ENCODE measurements around the gene TLE5. TPM values are rescaled to one million over a fixed set of nuclear protein-coding genes. Genes with fewer than 3 reads are reported as not detected.

TLE5 gene
- total and polyA plus RNA-seq, 5 experiments from 2014 or later = 451 to 983 (median 924) TPM

DNA sequence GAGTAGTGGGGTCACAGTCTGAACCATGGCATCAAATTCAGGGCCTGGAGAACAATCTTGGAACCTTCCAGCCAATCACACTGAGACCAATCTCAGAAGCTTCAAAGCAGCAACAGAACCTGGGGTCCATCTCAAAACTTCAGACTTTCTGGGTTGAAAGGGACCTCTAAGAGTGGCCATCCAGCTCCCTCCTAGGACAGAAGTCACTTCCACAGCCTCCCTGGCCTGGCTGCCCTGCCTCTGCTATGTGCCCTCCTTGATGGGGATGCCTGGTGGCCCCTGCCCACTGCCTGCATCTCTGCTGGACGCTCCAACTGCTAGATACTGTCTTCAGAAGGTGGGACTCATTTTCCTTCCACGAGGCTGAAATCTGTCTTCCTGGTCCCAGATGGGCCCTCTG is 35.0 kb downstream of the TLE5 start:
- Mint-ChIP-seq H3K4me3 (peak overlapping the region; percentile 29 to 85 (median 76)), H3K9me3 (no peaks in the 10 kb centered on the region), H3K36me3 (no peaks in the 10 kb centered on the region), H3K27ac (peak overlapping the region in 6 of 10 donors; percentile 18 to 89 (median 66)), H3K4me1 (peaks cover 20 to 43% (median 30%) of the 10 kb centered on the region in 4 donors), H3K27me3 (peaks cover 0 to 11% (median 0%) of the 10 kb centered on the region in 5 donors)
- DNase-seq (no peak), ATAC-seq (no peak)
- POLR2A ChIA-PET = interaction anchor here (0.6 to 1.5 kb wide), 6 partner anchors 9 to 157 kb away, joined by 3 to 14 read pairs (median 6); no protein-coding TSS in a partner anchor

DNA sequence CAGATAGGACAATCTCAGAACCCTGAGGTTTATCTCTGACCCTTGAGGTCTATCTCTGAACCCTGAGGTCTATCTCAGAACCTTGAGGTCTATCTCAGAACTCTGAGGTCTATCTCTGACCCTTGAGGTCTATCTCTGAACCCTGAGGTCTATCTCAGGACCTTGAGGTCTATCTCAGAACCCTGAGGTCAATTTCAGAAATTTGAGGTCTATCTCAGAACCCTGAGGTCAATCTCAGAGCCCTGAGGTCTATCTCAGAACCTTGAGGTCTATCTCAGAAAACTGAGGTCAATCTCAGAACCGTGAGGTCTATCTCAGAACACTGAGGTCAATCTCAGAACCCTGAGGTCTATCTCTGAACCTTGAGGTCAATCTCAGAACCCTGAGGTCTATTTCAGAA is 35.5 kb downstream of the TLE5 start:
- ATAC-seq = no peak
- no peak for DNase-seq
- Mint-ChIP-seq H3K4me1 (peaks cover 20 to 43% (median 30%) of the 10 kb centered on the region in 4 donors), H3K36me3 (no peaks in the 10 kb centered on the region), H3K27ac (no peak overlapping the region), H3K9me3 (no peaks in the 10 kb centered on the region), H3K4me3 (no peak overlapping the region), H3K27me3 (peaks cover 0 to 11% (median 0%) of the 10 kb centered on the region in 5 donors)
- POLR2A ChIA-PET = interaction anchor here (0.6 to 1.4 kb wide), 2 partner anchors 9 to 155 kb away, joined by 6 to 7 read pairs; no protein-coding TSS in a partner anchor

DNA sequence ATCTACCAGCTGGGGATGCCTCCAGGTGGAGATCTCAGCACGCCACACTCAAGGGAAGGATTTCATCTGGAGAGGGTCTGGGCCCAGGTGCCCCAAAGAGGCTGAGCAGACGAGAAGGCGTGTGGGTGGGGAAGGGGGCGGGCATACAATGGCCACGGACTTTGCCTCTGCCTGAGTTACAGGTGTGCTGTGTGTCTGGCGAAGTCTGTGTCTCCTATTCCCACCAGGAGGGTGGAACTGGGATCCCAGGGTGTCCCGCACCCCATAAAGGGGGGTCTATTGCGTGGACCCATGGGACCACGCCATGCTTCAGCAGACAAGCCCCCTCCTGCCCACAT is 36.8 kb downstream of the TLE5 start:
- H3K9me3 Mint-ChIP-seq = no peaks in the 10 kb centered on the region
- peak overlapping the region in 7 of 10 donors; percentile 44 to 81 (median 69) for H3K4me3 Mint-ChIP-seq
- H3K27ac Mint-ChIP-seq = peak overlapping the region in 2 of 10 donors; percentile 25 to 35
- DNase-seq = no peak
- no peaks in the 10 kb centered on the region for H3K36me3 Mint-ChIP-seq
- H3K27me3 Mint-ChIP-seq = peaks cover 0 to 7% (median 0%) of the 10 kb centered on the region in 5 donors
- POLR2A ChIA-PET = interaction anchor here (0.6 to 2.9 kb wide), 6 partner anchors 10 to 1128 kb away, joined by 3 to 20 read pairs (median 4); no protein-coding TSS in a partner anchor
- peaks cover 20 to 43% (median 30%) of the 10 kb centered on the region in 4 donors for H3K4me1 Mint-ChIP-seq
- no peak for ATAC-seq

DNA sequence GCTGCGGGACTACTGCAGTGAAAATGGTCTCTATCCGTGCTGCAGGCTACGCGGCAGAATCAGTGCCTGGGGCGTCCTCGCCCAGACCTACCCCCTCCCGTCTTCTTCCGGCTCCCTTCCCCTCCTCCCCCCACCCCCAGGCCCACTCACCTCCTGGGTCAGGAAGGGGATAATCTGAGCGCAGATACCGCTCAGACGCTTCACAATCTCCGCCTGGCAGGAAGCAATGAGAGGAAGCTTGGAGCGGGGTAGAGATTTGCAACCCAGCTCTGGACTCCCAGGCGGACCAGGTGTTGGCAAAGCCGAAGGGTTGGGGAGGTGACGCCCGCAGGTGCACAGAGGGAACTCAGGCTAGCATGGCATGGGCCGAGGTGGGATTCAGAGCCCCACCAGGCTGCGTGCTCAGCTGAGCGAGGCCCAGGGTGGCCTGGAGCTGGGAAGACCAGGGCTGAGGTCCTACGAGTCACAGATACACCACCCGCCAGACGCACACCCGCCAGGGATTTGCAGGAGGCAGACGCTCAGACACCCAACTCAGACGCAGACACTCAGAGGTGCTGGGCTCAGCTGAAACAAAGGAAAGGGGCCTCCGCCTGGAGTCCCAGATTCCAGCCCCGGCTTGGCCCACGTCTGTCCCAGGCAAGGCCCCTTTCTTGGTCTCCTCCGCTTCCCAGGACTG is 37.3 kb downstream of the TLE5 start:
- H3K9me3 Mint-ChIP-seq = no peaks in the 10 kb centered on the region
- peaks cover 0 to 7% (median 0%) of the 10 kb centered on the region in 5 donors for H3K27me3 Mint-ChIP-seq
- peak overlapping the region in 6 of 10 donors; percentile 9 to 84 (median 64) for H3K27ac Mint-ChIP-seq
- H3K4me3 Mint-ChIP-seq = peak overlapping the region; percentile 36 to 81 (median 70)
- ATAC-seq = peak; percentile 26 to 50
- H3K36me3 Mint-ChIP-seq = no peaks in the 10 kb centered on the region
- peaks cover 15 to 40% (median 25%) of the 10 kb centered on the region in 4 donors for H3K4me1 Mint-ChIP-seq
- POLR2A ChIA-PET = interaction anchor here (0.6 to 2.9 kb wide), 8 partner anchors 11 to 1127 kb away, joined by 3 to 20 read pairs (median 3); partner anchors contain the start of gene TLE6
- DNase-seq = peak in 1 of 10 donors; percentile 36

DNA sequence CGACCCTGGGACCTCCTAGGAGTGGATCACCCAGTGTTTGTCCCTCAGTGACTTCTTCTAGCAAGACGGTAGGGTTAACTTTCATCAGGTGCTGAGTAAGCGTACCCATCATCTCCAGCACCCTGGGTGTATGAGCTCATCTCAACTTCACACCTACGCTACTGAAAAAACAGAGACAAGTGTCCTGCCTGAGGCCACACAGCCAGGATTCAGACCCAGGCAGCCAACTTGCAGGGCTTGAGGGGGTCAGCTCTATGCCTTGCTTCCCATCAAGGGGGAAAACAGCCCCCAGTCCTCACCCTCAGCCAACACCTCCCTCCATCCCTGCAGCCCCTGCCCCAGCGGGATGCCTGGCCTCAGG is 37.8 kb downstream of the TLE5 start:
- POLR2A ChIA-PET = interaction anchor here (0.6 to 2.9 kb wide), 10 partner anchors 10 to 133 kb away, joined by 3 to 20 read pairs (median 3); partner anchors contain the start of gene TLE6
- Mint-ChIP-seq H3K9me3 (no peaks in the 10 kb centered on the region), H3K4me1 (peaks cover 14 to 35% (median 21%) of the 10 kb centered on the region in 4 donors), H3K4me3 (peak overlapping the region; percentile 36 to 81 (median 70)), H3K36me3 (no peaks in the 10 kb centered on the region), H3K27me3 (peaks cover 0 to 7% (median 0%) of the 10 kb centered on the region in 5 donors), H3K27ac (peak overlapping the region in 5 of 10 donors; percentile 48 to 80 (median 67))
- no peak for DNase-seq
- no peak for ATAC-seq

DNA sequence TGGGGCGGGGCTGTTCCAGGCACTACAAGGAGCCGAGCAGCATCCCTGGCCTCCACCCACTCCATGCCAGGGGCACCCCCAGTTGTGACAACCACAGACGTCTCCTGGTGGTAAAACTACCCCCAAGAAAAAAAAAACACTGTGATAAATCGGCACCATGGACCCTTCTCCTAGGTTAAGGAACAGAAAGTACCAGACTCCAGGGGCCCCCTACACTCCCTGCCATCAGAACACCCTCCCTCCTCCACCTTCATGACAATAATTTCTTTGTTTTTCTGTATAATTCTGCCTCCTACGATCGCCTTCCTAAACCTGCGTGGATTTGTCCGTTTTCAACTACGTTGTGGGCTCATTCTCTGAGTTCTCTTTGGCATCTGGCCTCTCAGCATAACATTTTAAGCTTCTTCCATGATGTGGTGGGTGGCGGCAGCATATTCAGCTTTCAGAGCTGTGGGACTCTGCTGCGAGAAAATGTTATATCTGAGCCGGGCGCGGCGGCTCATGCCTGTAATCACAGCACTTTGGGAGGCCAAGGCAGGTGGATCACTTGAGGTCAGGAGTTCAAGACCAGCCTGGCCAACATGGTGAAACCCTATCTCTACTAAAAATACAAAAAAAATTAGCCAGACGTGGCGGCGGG is 41.9 kb downstream of the TLE5 start:
- no peak for DNase-seq
- Mint-ChIP-seq H3K4me3 (no peak overlapping the region), H3K36me3 (peaks cover 0 to 4% (median 1%) of the 10 kb centered on the region in 3 donors), H3K9me3 (no peaks in the 10 kb centered on the region), H3K27ac (no peak overlapping the region), H3K4me1 (peaks cover 7 to 20% (median 14%) of the 10 kb centered on the region in 4 donors), H3K27me3 (peaks cover 0 to 3% (median 0%) of the 10 kb centered on the region in 5 donors)
- ATAC-seq = no peak
- POLR2A ChIA-PET = interaction anchor here (0.7 kb wide), 1 partner anchor 106 kb away, joined by 3 read pairs; no protein-coding TSS in a partner anchor

DNA sequence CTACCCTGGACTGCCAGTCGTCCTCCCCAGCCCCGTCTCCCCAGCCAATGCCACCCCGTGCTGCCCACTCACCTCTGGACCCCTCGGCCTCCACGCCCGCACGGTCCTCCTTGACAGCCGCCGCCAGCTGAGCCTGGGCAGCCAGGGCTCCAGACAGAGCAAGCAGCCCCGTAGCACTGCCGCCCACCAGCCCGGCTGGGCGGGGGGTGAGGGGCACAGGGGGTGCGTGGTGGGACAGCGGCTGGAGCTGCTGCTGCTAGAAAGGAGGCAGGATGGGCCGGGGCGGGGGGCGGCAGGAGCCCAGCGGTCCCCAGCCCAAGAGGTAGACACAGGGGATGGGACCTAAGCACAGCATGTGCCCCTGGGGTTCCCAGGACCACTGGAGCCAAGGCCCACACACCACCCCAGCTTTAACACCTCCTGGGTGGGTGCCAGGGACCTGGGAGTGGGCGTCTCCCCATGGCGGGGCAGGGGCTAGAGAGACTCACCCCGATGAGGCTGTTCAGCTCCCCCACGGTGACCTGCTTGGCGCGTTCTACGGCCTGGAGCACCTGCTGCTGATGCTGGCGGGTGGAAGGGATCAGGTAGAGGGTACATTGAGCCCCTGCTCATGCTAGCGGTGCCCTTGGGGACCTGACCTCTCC is 43.0 kb downstream of the TLE5 start:
- H3K36me3 Mint-ChIP-seq = peaks cover 0 to 7% (median 3%) of the 10 kb centered on the region in 3 donors
- H3K27me3 Mint-ChIP-seq = peaks cover 0 to 3% (median 0%) of the 10 kb centered on the region in 5 donors
- H3K4me1 Mint-ChIP-seq = peaks cover under 1 to 10% (median 6%) of the 10 kb centered on the region in 4 donors
- ATAC-seq = no peak
- no peak for DNase-seq
- H3K9me3 Mint-ChIP-seq = no peaks in the 10 kb centered on the region
- peak overlapping the region in 1 of 10 donors; percentile 48 for H3K27ac Mint-ChIP-seq
- H3K4me3 Mint-ChIP-seq = no peak overlapping the region
- POLR2A ChIA-PET = interaction anchor here (1.0 kb wide), 1 partner anchor 33 kb away, joined by 3 read pairs; no protein-coding TSS in a partner anchor

DNA sequence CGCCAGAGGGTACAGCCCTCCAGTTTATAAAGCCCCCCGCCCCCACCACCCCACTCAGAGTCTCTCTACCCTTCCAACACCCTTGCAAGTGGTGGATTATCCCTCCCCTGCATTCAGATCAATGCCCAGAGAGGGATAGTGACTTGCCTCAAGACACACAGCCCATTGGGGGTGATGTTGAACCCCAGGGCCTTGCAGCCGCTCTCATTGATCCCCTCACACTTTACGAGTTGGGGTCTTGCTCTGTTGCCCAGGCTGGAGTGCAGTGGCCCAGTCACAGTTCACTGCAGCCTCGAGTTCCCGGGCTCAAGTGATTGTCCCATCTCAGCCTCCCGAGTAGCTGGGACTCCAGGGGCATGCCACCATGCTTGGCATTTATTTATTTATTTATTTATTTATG is 44.4 kb downstream of the TLE5 start:
- Mint-ChIP-seq H3K9me3 (no peaks in the 10 kb centered on the region), H3K27me3 (peaks cover 0 to 3% (median 0%) of the 10 kb centered on the region in 5 donors), H3K4me3 (no peak overlapping the region), H3K27ac (no peak overlapping the region), H3K36me3 (peaks cover 0 to 10% (median 6%) of the 10 kb centered on the region in 3 donors), H3K4me1 (peaks cover 0 to 3% (median under 1%) of the 10 kb centered on the region in 4 donors)
- DNase-seq (no peak), ATAC-seq (no peak)
- POLR2A ChIA-PET = interaction anchor here (1.8 kb wide), 1 partner anchor 17 kb away, joined by 6 read pairs; no protein-coding TSS in a partner anchor

DNA sequence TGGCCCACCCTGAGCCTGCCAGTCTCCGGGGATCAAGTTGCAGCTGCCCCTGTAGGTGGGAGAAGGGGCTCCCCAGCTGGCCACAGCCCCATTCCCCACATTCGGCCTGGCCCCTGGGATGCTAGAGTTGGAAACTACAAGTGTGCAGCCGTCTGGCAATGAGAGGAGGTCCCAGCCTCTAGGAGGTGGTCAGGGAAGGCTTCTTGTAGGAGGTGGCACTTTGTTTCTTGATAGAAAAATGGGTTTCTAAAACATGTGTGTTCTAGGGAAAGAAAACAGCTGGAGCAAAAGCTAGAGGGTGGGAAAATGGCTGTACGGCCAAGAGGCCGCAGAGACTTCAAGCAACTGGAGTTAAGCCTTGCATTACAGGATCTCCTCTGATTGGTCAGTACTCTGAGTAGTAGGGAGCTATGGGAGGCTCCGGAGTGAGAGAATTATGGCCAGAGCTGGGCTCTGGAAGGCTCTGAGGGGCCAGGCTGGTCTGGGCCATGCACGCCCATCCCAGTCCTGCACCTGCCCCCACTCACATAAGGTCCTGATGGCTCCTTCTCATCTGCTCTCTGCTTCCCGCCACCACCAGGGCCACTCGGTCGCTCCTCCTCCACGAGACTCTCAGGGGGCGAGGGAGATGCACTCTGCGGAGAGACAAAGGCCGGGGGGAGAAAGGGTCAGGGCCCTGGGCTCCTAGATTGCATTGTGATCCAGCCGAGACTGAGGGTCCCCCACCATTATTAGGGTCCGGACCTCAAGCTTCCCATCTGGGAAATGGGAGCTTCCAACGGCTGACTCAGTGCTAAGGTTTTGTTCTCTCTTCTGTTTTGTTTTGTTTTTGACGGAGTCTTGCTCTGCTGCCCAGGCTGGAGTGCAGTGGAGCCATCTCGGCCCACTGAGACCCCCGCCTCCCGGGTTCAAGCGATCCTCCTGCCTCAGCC is 46.9 kb downstream of the TLE5 start:
- Mint-ChIP-seq H3K36me3 (peaks cover 0 to 13% (median 6%) of the 10 kb centered on the region in 3 donors), H3K27me3 (no peaks in the 10 kb centered on the region), H3K9me3 (no peaks in the 10 kb centered on the region), H3K27ac (no peak overlapping the region), H3K4me3 (no peak overlapping the region), H3K4me1 (peaks cover 0 to 1% (median 0%) of the 10 kb centered on the region in 4 donors)
- DNase-seq = no peak
- POLR2A ChIA-PET = interaction anchor here (0.6 to 1.3 kb wide), 5 partner anchors 9 to 62 kb away, joined by 3 read pairs; no protein-coding TSS in a partner anchor
- no peak for ATAC-seq

DNA sequence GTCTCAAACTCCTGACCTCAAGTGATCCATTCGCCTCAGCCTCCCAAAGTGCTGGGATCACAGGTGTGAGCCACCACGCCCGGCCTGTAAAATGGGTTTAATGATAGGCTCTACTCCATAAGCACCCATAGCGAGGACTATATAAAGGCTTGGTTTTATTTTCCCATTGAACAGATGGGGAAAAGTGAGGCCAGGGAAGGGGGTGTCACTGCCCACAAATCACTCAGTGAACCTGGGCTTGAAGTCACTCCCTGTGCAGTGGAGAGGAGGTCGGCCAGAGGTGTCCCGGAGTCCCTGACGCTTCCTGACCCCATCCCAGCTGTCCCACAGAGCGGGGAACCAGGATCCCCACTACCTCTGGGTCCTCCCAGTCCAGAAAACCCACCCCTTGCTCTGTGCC is 48.2 kb downstream of the TLE5 start:
- POLR2A ChIA-PET = no interaction called here
- no peak overlapping the region for H3K4me3 Mint-ChIP-seq
- peaks cover 0 to 1% (median 0%) of the 10 kb centered on the region in 4 donors for H3K4me1 Mint-ChIP-seq
- no peaks in the 10 kb centered on the region for H3K9me3 Mint-ChIP-seq
- H3K27ac Mint-ChIP-seq = no peak overlapping the region
- DNase-seq (no peak), ATAC-seq (no peak)
- no peaks in the 10 kb centered on the region for H3K27me3 Mint-ChIP-seq
- H3K36me3 Mint-ChIP-seq = peaks cover 0 to 19% (median 6%) of the 10 kb centered on the region in 3 donors

DNA sequence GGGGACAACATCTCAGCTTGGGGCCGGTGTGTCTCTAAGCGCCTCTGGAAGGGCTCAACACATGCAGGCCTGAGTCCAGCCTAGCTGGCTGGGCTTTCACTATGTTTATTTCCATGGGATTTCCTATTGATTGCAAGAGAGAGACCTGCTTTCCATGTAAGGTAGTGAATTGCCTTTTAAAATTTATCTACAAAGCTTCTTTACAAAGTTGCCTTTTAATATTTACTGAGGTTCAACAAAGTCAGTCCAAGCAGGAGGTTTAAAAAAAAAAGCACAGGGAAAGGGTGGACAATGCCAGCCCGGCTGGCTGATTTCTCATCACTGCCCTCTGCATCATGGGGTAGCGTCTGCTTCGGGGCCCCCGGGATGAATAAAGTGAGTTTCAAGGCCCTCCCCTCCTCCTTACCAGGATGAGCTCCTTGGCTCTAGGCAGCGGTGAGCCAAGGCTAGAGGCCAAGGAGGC is 49.0 kb downstream of the TLE5 start:
- Mint-ChIP-seq H3K27ac (no peak overlapping the region), H3K4me1 (peaks cover 0 to 1% (median 0%) of the 10 kb centered on the region in 4 donors), H3K27me3 (no peaks in the 10 kb centered on the region), H3K36me3 (peaks cover 0 to 24% (median 6%) of the 10 kb centered on the region in 3 donors), H3K4me3 (no peak overlapping the region), H3K9me3 (no peaks in the 10 kb centered on the region)
- POLR2A ChIA-PET = no interaction called here
- DNase-seq (no peak), ATAC-seq (no peak)

Data from naive thymus-derived CD8-positive, alpha-beta T cell (primary cell).